Stromal cell of bone marrow (primary cell): ENCODE data around the gene FAM193B.
"Not testable (repeated sequence)": the region's sequence is repeated elsewhere in the genome, so short reads cannot be mapped to it uniquely, and the experiment has no call there.

ENCODE experiments used
- DNase-seq: peaks from one replicate; pipeline ENCODE4 v3.0.0-alpha.2; 2012; ENCODE audit warnings: low read depth

The FAM193B gene

GRCh38 chr5:177485753-177486152 lies 68.6 kb downstream of the FAM193B start:
- not testable (repeated sequence) for DNase-seq

DNA sequence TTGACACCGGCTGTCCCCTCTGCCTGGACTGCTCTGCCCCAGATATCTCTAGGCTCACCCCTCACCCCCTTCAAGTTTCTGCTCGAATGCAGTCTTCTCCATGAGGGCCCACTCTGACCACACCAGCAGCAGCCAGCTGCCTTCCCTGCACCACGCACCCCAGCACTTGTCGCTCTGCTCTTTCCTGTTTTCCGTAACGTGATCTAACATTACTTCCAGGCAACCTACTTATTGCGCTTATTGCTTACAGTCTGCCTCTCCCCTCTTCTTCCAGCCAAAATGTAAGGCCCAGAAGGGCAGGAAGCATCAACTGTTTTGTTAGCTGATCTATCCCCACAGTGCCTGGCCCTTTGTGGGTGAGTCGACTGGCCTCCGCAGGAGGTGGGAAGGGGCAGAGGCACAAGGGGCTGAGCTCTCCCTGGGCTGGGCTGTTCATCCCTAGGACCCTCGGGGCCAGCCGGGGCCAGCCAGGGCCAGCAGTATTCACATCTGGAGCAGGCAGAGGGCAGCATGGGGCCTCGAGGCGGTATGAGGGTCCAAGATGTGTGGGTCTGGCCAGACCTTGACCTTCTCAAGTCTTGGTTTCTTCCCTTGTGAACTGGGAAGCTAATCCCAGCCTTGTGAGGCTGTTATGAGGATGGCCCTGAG lies 69.3 kb downstream of the FAM193B start:
- DNase-seq, result no peak

- DNase-seq, result no peak
Measured at GRCh38 chr5:177483994-177484901, 70.1 kb downstream of the FAM193B start.

GRCh38 chr5:177483042-177483441 lies 71.3 kb downstream of the FAM193B start:
- DNase-seq, result no peak

DNA sequence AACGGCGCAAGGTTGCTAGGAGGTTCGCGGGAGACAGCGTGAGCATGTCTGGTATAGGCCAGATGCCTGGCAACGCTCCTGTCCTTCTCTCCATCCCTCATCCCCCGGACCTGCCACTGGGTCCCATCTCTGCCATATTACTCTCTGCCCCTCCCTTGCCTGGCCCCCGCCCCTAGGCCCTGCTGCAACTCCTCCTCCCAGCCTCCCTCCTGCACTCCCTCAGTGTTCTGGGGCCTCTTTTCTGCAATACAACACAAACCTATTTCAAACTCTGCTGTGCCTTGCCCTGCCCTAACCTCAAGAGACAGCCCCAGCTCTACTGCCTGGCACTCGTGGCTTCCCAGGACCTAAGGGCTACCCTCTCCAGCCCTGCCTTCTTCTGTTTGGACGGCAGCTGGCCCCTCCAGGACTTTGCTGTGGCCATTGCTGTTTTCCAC lies 72.0 kb downstream of the FAM193B start:
- DNase-seq, result no peak

- DNase-seq, result no peak
Measured at GRCh38 chr5:177479774-177480173, 74.6 kb downstream of the FAM193B start.

GRCh38 chr5:177478711-177479646 lies 75.4 kb downstream of the FAM193B start:
- no peak for DNase-seq

GRCh38 chr5:177477701-177478477 lies 76.5 kb downstream of the FAM193B start:
- no peak for DNase-seq

- no peak for DNase-seq
Measured at GRCh38 chr5:177476531-177477233, 77.7 kb downstream of the FAM193B start.

GRCh38 chr5:177475563-177476427 lies 78.6 kb downstream of the FAM193B start:
- no peak for DNase-seq

DNA sequence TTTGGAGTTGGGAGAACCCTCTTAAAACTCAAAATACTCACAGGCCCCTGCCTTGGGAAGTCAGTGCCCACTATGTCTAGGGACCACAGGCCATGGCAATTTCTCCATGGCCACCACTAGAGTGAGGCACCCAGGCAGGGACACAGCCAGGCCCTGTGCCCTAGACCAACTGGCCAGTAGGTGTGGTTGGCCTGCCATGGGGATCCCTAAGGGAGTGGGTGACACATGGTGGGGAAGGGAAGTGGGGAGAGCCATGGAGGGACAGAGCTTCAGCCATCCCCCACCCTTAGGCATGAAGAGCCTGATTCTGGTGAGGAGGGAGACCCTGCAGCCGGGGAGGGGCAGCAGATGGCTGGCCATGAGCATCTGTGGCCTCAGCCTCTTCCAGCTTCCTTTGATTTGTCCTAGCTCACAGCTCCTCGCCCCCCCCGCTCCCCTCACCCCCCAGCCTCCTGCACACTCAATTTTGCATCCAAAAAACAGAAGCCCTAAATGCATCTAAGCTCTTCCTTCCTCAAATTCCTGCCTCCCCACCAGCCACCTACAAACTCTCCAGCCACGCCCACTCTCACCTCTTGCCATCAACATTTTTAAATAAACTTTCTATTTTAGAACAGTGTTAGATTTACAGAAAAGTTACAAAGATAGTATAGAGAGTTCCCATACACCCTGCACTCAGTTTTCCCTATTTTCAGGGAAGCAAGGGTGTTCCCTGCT lies 79.4 kb downstream of the FAM193B start:
- no peak for DNase-seq

- DNase-seq, result no peak
Measured at GRCh38 chr5:177474002-177474476, 80.3 kb downstream of the FAM193B start.

GRCh38 chr5:177473443-177474001 lies 80.8 kb downstream of the FAM193B start, which contains the start of gene DBN1:
Gene DBN1, minus strand, starts transcription at chr5:177473634. Its CDS starts 113 bp downstream, at chr5:177473521.
- no peak for DNase-seq

DNA sequence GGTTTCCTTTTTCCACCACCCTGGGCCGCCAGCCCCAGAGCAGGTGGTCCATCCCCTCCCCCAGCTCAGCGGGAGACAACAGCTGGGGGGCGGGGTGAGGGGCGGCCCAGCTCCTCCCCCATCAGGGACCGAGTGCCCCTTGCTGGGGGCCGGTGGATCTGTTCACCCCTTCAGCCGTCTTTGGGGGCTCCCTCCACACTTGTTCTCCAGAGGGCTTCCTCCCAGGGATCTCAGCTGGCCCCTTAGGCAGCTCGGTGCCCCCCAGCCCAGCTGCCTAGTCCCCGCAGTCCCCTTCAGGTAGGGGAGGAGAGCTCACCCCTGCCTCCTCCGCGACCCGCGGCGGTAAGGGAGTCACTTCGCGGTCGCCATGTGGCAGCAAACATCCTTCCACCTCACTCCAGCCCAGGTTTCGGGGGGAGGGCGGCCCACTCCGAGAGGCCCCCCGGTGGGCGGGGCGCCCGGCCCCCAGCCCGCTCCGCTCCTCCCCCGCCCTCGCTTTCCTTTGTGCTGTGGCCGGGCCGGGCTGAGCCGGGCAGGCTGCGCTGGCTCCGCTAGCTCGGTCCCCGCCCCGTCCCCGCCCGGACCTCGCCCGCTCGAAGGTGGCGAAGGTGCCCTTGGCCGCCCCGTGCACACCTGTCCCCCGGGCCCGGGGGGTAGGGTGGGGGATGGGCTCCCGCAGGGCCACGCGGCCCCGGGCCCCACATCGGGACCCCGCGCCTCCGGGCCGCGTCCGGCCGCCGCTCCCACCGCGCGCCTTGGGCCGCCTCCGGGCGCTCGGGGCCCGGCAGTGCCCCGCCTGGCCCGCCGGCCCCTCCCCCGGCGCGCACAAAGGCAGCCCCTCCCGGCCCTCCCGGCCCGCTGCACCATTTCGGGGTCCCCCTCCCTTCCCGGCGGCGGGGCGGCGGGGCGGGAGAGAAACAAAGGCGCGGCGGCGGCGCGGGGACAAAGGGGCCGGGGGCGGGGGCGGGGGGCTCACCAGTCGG lies 81.6 kb downstream of the FAM193B start:
- DNase-seq, result no peak

DNA sequence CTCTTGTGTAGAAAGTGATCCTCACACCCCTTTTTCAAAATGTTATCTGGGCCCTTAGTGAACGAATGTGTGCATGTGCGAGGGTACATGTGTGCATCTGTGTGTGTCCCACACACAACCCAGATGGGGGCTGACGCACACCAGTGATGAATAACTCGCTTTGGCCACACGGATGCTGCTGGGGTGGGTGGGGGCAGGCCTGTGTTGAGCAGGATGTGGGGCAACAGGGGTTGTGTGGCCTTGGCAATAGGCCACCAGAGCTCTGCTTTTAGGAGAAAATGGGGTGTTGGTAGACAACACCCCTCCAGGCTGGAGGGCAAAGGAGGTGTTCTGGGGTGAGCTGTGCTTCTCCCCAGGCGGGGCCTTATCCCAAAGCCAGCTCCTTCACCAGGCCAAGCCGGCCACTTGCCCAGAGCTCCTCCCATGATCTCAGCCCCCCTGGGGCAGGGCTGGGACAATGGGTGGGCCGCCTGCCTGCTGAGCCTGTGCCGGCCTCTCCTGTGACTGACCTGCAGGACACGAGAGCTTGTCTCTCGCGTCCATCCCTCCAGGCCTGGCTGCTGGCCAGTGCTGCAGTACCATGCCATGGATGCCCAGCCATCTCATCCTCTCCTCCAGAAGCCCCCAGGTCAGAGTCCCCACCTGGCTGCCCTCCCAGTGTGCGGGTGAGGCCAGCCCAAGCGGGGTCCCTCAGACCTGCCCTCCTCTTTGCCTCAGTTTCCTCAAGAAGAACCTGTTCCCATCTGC lies 82.6 kb downstream of the FAM193B start:
- DNase-seq, result no peak

DNA sequence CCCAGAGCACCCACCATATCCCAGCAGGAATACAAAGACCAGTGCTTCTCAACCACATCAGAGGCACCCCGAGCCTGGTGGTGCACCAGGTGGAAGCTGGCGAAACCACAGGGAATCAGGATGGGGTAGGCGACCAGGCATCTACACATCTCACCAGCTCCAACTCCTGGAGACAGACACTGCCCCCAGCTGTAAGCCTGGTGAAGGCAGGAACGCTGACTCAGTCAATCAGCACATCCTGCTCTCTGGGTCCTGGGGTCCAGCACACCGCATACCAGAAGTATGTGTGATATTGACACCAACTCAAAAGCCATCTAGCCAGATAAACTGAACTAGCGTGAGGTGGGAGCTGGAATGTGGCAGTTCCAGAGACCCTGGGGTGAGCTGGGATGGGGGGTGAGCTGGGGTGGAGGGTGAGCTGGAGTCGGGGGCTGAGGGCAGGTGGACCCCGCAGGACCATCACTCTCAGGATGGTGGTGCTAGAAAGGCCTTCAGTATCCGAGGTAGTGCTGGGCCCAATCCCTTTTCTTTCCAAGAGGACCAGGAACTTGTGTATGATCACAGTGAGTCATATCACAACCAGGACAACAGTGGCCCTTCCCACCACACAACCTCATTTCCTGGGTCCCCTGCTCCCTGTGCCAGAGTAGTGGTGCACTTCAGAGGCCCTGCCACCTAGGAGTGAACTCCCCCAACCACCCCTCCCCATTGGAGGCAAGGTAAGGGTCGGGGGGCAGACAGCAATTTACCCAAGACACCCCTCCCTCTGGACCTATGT lies 83.4 kb downstream of the FAM193B start:
- DNase-seq, result no peak
